ENCODE data around the gene SELE. TPM values are rescaled to one million over a fixed set of nuclear protein-coding genes. Genes with fewer than 3 reads are reported as not detected.

Gene SELE
- total and polyA plus RNA-seq, 8 donors = 0.51 to 3.1 (median 0.69) TPM; not detected in 1

DNA sequence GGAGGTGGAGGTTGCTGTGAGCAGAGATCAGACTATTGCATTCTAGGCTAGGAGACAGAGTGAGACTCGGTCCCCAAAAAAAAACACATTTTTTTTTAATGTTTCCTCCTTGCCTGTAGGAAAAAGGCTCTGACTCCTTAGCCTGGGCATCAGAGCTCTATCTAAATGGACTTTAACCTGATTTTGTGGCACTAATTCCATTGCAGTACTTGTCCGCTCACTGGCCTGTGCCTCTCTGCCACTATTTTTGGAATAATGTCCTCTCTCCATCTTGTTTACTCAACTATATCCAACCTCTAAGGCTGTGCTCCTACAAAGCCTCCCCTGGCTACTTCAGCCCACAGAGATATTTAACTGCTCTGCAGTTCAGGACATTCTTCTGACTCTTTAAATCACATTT, 34.3 kb upstream of the SELE start:
- Histone ChIP-seq H3K27ac (no peak overlapping the region), H3K9me3 (no peaks in the 10 kb centered on the region), H3K4me1 (no peaks in the 10 kb centered on the region), H3K36me3 (no peaks in the 10 kb centered on the region), H3K27me3 (no peaks in the 10 kb centered on the region), H3K4me3 (no peak overlapping the region)
- DNase-seq (no peak), FAIRE-seq (no peak), ATAC-seq (no peak)
- 69 to 88% methylated on average over 2 of the region's 2 CpGs for WGBS, 2 donors
- TF ChIP-seq, protein P1, sequence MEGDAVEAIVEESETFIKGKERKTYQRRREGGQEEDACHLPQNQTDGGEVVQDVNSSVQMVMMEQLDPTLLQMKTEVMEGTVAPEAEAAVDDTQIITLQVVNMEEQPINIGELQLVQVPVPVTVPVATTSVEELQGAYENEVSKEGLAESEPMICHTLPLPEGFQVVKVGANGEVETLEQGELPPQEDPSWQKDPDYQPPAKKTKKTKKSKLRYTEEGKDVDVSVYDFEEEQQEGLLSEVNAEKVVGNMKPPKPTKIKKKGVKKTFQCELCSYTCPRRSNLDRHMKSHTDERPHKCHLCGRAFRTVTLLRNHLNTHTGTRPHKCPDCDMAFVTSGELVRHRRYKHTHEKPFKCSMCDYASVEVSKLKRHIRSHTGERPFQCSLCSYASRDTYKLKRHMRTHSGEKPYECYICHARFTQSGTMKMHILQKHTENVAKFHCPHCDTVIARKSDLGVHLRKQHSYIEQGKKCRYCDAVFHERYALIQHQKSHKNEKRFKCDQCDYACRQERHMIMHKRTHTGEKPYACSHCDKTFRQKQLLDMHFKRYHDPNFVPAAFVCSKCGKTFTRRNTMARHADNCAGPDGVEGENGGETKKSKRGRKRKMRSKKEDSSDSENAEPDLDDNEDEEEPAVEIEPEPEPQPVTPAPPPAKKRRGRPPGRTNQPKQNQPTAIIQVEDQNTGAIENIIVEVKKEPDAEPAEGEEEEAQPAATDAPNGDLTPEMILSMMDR (IDR thresholded peaks at IDR 0.05) = no peak
- intact Hi-C loops (cut with DNase I) = no loop called here

DNA sequence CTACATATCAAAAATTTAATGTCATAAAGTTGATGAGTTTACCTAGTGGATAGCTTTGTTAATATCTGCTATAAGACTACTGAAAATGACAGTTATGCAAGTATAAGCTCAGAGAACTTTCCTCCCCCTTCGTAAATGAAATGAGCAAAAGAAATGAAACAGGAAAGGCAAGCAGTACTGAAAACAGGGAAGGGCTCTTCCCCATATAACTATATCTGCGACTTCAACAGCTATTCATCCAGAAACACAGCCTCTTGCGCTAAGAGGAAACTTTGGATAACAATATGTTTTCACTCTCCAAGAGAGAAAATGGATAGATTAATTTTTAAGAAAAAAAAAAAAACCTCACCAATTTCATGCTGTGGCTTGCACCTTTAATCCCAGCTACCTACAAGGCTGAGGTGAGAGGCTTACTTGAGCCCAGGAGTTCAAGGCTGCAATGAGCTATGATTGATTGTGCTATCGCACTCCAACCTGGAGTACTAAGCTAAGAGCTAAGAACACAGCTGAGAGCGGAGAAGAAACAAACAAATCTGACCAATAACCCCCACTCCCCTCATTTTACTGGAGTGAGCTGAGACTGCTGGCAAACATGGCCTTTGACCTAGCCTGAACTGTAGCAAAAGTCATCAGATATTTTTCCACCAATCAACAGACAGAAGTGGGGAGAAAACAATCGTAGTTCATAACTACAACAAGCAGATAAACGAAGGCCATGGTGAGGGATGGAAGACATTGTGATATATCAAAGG, 31.9 kb upstream of the SELE start:
- Histone ChIP-seq H3K27me3 (no peaks in the 10 kb centered on the region), H3K27ac (no peak overlapping the region), H3K36me3 (no peaks in the 10 kb centered on the region), H3K4me3 (no peak overlapping the region), H3K9me3 (no peaks in the 10 kb centered on the region), H3K4me1 (no peaks in the 10 kb centered on the region)
- ATAC-seq (no peak), FAIRE-seq (no peak), DNase-seq (no peak)
- 50 to 53% methylated on average over 7 of the region's 7 CpGs for WGBS, 2 donors
- TF ChIP-seq, protein P1 (IDR thresholded peaks at IDR 0.05) = no peak
- intact Hi-C loops (cut with DNase I) = no loop called here

DNA sequence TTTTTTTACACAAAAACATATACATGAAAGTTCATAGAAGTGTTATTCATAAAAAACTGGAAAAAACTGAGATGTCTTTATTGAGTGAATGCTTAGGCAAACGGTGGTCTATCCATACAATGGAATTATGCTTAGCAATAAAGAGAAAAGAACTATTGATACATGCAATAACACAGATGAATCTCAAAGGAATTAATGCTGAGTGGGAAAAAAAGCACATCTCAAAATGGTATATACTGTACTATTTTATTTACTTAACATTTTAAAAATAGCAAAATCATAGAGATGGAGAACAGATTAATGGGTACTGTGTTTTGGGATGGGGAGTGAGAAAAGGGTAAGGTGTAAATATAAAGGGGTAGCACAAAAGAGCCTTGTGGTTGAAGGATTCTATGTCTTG, 31.0 kb upstream of the SELE start:
- 34 to 45% methylated on average over 1 of the region's 1 CpG for WGBS, 2 donors

GRCh38 chr1:169762699-169763098, 28.8 kb upstream of the SELE start:
- Histone ChIP-seq H3K4me1 (no peaks in the 10 kb centered on the region), H3K27ac (no peak overlapping the region), H3K4me3 (no peak overlapping the region), H3K27me3 (no peaks in the 10 kb centered on the region), H3K36me3 (no peaks in the 10 kb centered on the region), H3K9me3 (no peaks in the 10 kb centered on the region)
- TF ChIP-seq, protein P1 (IDR thresholded peaks at IDR 0.05) = no peak
- intact Hi-C loops (cut with DNase I) = no loop called here
- WGBS, 2 donors = 91 to 95% methylated on average over 1 of the region's 1 CpG
- ATAC-seq (no peak), FAIRE-seq (no peak), DNase-seq (no peak)

More for the DNA sequence above, 31.0 kb upstream of the SELE start:
- H3K4me1 ChIP-seq = no peaks in the 10 kb centered on the region
- ATAC-seq = no peak
- no peaks in the 10 kb centered on the region for H3K27me3 ChIP-seq
- no peaks in the 10 kb centered on the region for H3K36me3 ChIP-seq
- FAIRE-seq = no peak
- intact Hi-C loops (cut with DNase I) = no loop called here
- H3K4me3 ChIP-seq = no peak overlapping the region
- TF ChIP-seq, protein P1 (IDR thresholded peaks at IDR 0.05) = no peak
- H3K9me3 ChIP-seq = no peaks in the 10 kb centered on the region
- no peak for DNase-seq
- no peak overlapping the region for H3K27ac ChIP-seq

DNA sequence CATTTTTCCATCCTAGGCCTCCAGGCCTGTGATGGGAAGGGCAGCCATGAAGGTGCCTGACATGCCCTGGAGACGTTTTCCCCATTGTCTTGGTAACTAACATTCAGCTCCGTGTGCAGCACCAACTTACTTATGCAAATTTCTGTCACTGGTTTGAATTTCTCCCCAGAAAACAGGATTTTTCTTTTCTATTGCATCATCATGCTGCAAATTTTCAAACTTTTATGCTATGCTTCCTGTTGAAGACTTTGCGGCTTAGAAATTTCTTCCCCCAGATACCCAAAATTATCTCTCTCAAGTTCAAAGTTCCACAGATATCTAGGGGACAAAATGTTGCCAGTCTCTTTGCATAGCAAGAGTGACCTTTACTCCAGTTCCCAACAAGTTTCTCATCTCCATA, 25.2 kb upstream of the SELE start:
- 67 to 77% methylated on average over 3 of the region's 3 CpGs for WGBS, 2 donors
- ATAC-seq (no peak), FAIRE-seq (no peak), DNase-seq (no peak)
- no peaks in the 10 kb centered on the region for H3K9me3 ChIP-seq
- no peaks in the 10 kb centered on the region for H3K4me1 ChIP-seq
- intact Hi-C loops (cut with DNase I) = no loop called here
- no peaks in the 10 kb centered on the region for H3K27me3 ChIP-seq
- H3K27ac ChIP-seq = no peak overlapping the region
- H3K4me3 ChIP-seq = no peak overlapping the region
- no peaks in the 10 kb centered on the region for H3K36me3 ChIP-seq
- TF ChIP-seq, protein P1 (IDR thresholded peaks at IDR 0.05) = no peak
